Hepatocyte (in vitro differentiated cells): Measurements from ENCODE around the gene ARHGAP15.

ENCODE experiments used
- CTCF ChIP-seq: fragments of 200-600 bp; sonication (generic); IDR thresholded peaks from 2 replicates; pipeline ENCODE4 v1.5.1; 2016; ENCODE audit warnings: antibody characterized with exemption, mild to moderate bottlenecking; ENCODE audit not compliant: poor library complexity
- EZH2 ChIP-seq: fragments of 200-600 bp; sonication (generic); IDR thresholded peaks from 2 replicates; pipeline ENCODE4 v1.6.1; 2016; ENCODE audit warnings: antibody characterized with exemption, mild to moderate bottlenecking, borderline replicate concordance
- EZH2phosphoT487 ChIP-seq: fragments of 200-600 bp; sonication (generic); IDR thresholded peaks from one replicate; pipeline ENCODE4 v1.6.1; 2018; ENCODE audit warnings: antibody characterized with exemption, mild to moderate bottlenecking, low read depth, moderate library complexity; ENCODE audit not compliant: unreplicated experiment, severe bottlenecking

DNA sequence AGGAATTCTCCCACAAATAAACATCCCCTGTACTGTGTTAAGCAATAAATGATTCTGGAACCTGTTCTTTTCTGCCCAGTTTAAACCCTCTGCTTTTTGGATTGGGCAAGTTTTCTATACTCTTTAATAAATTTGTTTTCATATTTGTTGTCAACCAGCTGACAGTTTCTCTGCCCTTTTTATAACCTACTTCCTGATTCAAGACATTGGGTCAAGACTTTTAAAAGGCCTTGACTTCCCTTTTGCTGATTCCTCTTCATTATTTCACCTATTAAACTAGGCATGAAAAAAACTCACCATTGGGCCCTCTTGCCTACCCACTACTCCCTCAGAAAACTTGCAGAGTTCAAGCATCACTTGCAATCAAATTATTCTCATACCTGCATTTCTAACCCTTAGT lies 459.5 kb downstream of the ARHGAP15 start:
- no peak for TF ChIP-seq EZH2
- no peak for TF ChIP-seq CTCF
- no peak for TF ChIP-seq EZH2phosphoT487
